ENCODE results near the gene GRB14. TPM values are rescaled to one million over a fixed set of nuclear protein-coding genes. Genes with fewer than 3 reads are reported as not detected.

The GRB14 gene
- total and polyA plus RNA-seq, 2 experiments from 2014 or later = 7.8 to 12.9 TPM

- Histone ChIP-seq H3K27me3 (no peaks in the 10 kb centered on the region), H3K4me1 (ENCODE audit: low read depth) (no peaks in the 10 kb centered on the region), H3K4me3 (no peak overlapping the region), H3K27ac (no peak overlapping the region), H3K9me3 (ENCODE audit: low read depth) (no peaks in the 10 kb centered on the region), H3K36me3 (no peaks in the 10 kb centered on the region)
- TF ChIP-seq CTCF (IDR thresholded peaks at IDR 0.05; ENCODE audit: low read depth, low read length) = no peak
- no peak for DNase-seq (ENCODE audit: low read depth in 1 of 2, low spot score in 1 of 2)
These were observed 109.5 kb downstream of the GRB14 start for GRCh38 chr2:164511738-164512137.

- Histone ChIP-seq H3K4me1 (ENCODE audit: low read depth) (no peaks in the 10 kb centered on the region), H3K27me3 (no peaks in the 10 kb centered on the region), H3K36me3 (no peaks in the 10 kb centered on the region), H3K9me3 (ENCODE audit: low read depth) (no peaks in the 10 kb centered on the region), H3K4me3 (no peak overlapping the region), H3K27ac (no peak overlapping the region)
- peak in 1 of 2 donors; percentile 9 for DNase-seq (ENCODE audit: low read depth in 1 of 2, low spot score in 1 of 2)
- TF ChIP-seq CTCF (IDR thresholded peaks at IDR 0.05; ENCODE audit: low read depth, low read length) = no peak
These were observed 110.4 kb downstream of the GRB14 start for GRCh38 chr2:164510895-164511294.

GRCh38 chr2:164509137-164509877, 112.0 kb downstream of the GRB14 start:
- no peak overlapping the region for H3K27ac ChIP-seq
- DNase-seq (ENCODE audit: low read depth in 1 of 2, low spot score in 1 of 2) = no peak
- TF ChIP-seq CTCF (IDR thresholded peaks at IDR 0.05; ENCODE audit: low read depth, low read length) = no peak
- no peaks in the 10 kb centered on the region for H3K4me1 ChIP-seq (ENCODE audit: low read depth)
- no peaks in the 10 kb centered on the region for H3K36me3 ChIP-seq
- H3K9me3 ChIP-seq (ENCODE audit: low read depth) = no peaks in the 10 kb centered on the region
- H3K4me3 ChIP-seq = no peak overlapping the region
- H3K27me3 ChIP-seq = no peaks in the 10 kb centered on the region

GRCh38 chr2:164504253-164504652, 117.0 kb downstream of the GRB14 start:
- H3K4me1 ChIP-seq (ENCODE audit: low read depth) = no peaks in the 10 kb centered on the region
- H3K4me3 ChIP-seq = no peak overlapping the region
- peak; percentile 28 for TF ChIP-seq CTCF (IDR thresholded peaks at IDR 0.05; ENCODE audit: low read depth, low read length)
- peak in 1 of 2 donors; percentile 10 for DNase-seq (ENCODE audit: low read depth in 1 of 2, low spot score in 1 of 2)
- no peak overlapping the region for H3K27ac ChIP-seq
- H3K27me3 ChIP-seq = no peaks in the 10 kb centered on the region
- H3K9me3 ChIP-seq (ENCODE audit: low read depth) = no peaks in the 10 kb centered on the region
- no peaks in the 10 kb centered on the region for H3K36me3 ChIP-seq

GRCh38 chr2:164498836-164499235, 122.4 kb downstream of the GRB14 start:
- H3K9me3 ChIP-seq (ENCODE audit: low read depth) = no peaks in the 10 kb centered on the region
- H3K27me3 ChIP-seq = no peaks in the 10 kb centered on the region
- no peak for TF ChIP-seq CTCF (IDR thresholded peaks at IDR 0.05; ENCODE audit: low read depth, low read length)

More at GRCh38 chr2:164498836-164499235, 122.4 kb downstream of the GRB14 start:
- no peak overlapping the region for H3K27ac ChIP-seq
- no peak for DNase-seq (ENCODE audit: low read depth in 1 of 2, low spot score in 1 of 2)
- H3K4me3 ChIP-seq = no peak overlapping the region
- peaks cover 4% of the 10 kb centered on the region for H3K4me1 ChIP-seq (ENCODE audit: low read depth)
- no peaks in the 10 kb centered on the region for H3K36me3 ChIP-seq

All from cardiac muscle cell (in vitro differentiated cells and primary cell).